ENCODE results near the gene SDHAF1.

The SDHAF1 gene

GRCh38 chr19:35986664-35987570, 8.1 kb upstream of the SDHAF1 start:
- no peak for DNase-seq (ENCODE audit: low read depth in 2 of 2)

GRCh38 chr19:35987571-35987896, 7.5 kb upstream of the SDHAF1 start:
- no peak for DNase-seq (ENCODE audit: low read depth in 2 of 2)

GRCh38 chr19:35988824-35989223, 6.2 kb upstream of the SDHAF1 start:
- DNase-seq (ENCODE audit: low read depth in 2 of 2): no peak

GRCh38 chr19:35990156-35990555, 4.8 kb upstream of the SDHAF1 start:
- no peak for DNase-seq (ENCODE audit: low read depth in 2 of 2)

- DNase-seq (ENCODE audit: low read depth in 2 of 2): no peak
These were observed 3.9 kb upstream of the SDHAF1 start for GRCh38 chr19:35990771-35991730.

- DNase-seq (ENCODE audit: low read depth in 2 of 2): no peak
These were observed 3.1 kb upstream of the SDHAF1 start for GRCh38 chr19:35991731-35992450.

GRCh38 chr19:35992907-35993765, 1.9 kb upstream of the SDHAF1 start:
- no peak for DNase-seq (ENCODE audit: low read depth in 2 of 2)

- no peak for DNase-seq (ENCODE audit: low read depth in 2 of 2)
These were observed 927 bp upstream of the SDHAF1 start for GRCh38 chr19:35993923-35994598.

GRCh38 chr19:35996777-35997176, 1.8 kb downstream of the SDHAF1 start:
- DNase-seq (ENCODE audit: low read depth in 2 of 2): no peak

GRCh38 chr19:36001605-36002004, 6.6 kb downstream of the SDHAF1 start:
- no peak for DNase-seq (ENCODE audit: low read depth in 2 of 2)

- DNase-seq (ENCODE audit: low read depth in 2 of 2): no peak
These were observed 8.3 kb downstream of the SDHAF1 start for GRCh38 chr19:36003284-36003683.

GRCh38 chr19:36006955-36007354, 12.0 kb downstream of the SDHAF1 start:
- DNase-seq (ENCODE audit: low read depth in 2 of 2): no peak

- DNase-seq (ENCODE audit: low read depth in 2 of 2): no peak
These were observed 13.5 kb downstream of the SDHAF1 start, which contains the start of gene SYNE4 for GRCh38 chr19:36008336-36008978. Gene SYNE4, minus strand, starts transcription at chr19:36008813. Its CDS starts 132 bp downstream, at chr19:36008681.

- no peak for DNase-seq (ENCODE audit: low read depth in 2 of 2)
These were observed 14.2 kb downstream of the SDHAF1 start for GRCh38 chr19:36009220-36009619.

GRCh38 chr19:36009633-36010379, 14.8 kb downstream of the SDHAF1 start:
- DNase-seq (ENCODE audit: low read depth in 2 of 2): no peak

GRCh38 chr19:36010402-36010801, 15.4 kb downstream of the SDHAF1 start:
- DNase-seq (ENCODE audit: low read depth in 2 of 2): no peak

- no peak for DNase-seq (ENCODE audit: low read depth in 2 of 2)
These were observed 18.5 kb downstream of the SDHAF1 start for GRCh38 chr19:36013280-36014011.

Data from fibroblast of skin of left quadriceps (primary cell).